Measurements from ENCODE around the gene RBP3.

DNA sequence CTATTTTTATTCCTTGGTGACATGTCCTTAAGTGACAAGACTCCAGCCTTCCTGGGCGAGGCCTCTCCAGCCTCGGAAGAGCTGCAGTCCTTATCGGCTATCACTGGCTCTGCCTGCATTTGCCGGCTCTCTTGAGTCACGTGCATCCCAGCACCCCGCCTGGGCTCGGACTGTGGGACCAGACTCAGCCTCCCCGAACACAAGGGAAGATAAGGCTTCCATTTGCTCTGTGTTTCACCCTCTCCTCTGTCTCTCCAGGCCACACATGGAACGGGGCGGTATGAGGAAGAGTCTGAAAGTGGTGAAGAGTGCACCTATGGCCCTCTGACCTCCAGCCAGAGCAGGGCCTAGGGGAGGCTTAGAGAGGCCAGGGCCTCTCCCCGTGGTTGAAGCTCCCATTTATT is 21.2 kb upstream of the RBP3 start:
- TF ChIP-seq, protein P1, sequence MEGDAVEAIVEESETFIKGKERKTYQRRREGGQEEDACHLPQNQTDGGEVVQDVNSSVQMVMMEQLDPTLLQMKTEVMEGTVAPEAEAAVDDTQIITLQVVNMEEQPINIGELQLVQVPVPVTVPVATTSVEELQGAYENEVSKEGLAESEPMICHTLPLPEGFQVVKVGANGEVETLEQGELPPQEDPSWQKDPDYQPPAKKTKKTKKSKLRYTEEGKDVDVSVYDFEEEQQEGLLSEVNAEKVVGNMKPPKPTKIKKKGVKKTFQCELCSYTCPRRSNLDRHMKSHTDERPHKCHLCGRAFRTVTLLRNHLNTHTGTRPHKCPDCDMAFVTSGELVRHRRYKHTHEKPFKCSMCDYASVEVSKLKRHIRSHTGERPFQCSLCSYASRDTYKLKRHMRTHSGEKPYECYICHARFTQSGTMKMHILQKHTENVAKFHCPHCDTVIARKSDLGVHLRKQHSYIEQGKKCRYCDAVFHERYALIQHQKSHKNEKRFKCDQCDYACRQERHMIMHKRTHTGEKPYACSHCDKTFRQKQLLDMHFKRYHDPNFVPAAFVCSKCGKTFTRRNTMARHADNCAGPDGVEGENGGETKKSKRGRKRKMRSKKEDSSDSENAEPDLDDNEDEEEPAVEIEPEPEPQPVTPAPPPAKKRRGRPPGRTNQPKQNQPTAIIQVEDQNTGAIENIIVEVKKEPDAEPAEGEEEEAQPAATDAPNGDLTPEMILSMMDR (IDR thresholded peaks at IDR 0.05), result no peak
- TF ChIP-seq ZFX (IDR thresholded peaks at IDR 0.05; ENCODE audit: borderline replicate concordance), result no peak
